Pericardium fibroblast (primary cell): ENCODE data around the gene SUN2. TPM values are rescaled to one million over a fixed set of nuclear protein-coding genes. Genes with fewer than 3 reads are reported as not detected.

Experiments
- total RNA-seq: library from RNA; depleted of rRNA; stranded (reverse); fragments of >200 nt; gene quantifications from 2 replicates; pipeline ENCODE4 v1.2.3, GENCODE V29; 2015

SUN2 gene, protein sequence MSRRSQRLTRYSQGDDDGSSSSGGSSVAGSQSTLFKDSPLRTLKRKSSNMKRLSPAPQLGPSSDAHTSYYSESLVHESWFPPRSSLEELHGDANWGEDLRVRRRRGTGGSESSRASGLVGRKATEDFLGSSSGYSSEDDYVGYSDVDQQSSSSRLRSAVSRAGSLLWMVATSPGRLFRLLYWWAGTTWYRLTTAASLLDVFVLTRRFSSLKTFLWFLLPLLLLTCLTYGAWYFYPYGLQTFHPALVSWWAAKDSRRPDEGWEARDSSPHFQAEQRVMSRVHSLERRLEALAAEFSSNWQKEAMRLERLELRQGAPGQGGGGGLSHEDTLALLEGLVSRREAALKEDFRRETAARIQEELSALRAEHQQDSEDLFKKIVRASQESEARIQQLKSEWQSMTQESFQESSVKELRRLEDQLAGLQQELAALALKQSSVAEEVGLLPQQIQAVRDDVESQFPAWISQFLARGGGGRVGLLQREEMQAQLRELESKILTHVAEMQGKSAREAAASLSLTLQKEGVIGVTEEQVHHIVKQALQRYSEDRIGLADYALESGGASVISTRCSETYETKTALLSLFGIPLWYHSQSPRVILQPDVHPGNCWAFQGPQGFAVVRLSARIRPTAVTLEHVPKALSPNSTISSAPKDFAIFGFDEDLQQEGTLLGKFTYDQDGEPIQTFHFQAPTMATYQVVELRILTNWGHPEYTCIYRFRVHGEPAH
- 90.9 and 94.3 TPM in 2 replicates for total RNA-seq

DNA sequence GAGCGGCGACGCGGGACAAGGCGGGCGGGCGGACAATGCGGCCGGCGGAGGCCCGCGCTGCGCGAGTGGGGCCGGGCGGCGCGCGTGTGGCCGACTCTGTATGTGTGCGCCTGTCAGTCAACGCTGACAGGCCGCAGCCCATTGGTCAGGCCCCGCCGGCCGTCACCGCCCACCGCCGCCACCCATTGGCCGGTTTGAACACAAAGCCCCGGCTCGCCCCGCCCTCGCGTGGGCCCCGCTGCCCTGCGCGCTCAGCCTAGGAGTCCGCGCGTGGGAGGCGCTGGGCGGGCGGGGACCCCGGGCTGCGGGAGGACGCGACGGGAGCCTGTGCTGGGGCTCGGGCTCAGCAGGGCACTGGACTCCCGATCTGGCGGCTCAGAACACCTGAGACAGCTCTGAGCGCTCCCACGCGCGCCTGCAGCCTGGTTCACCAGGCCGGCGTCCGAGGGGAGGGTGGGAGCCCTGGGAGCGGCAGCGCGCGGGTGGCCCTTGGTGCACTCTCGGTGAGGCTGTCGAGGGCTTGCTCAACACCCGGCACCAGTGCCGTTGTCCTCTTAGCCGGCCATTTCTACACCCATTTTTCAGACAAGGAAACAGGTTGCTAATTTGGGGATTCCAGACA is at the start of gene SUN2:
Gene SUN2 (minus strand): TSS at position 88 of the 622 bp plus-strand sequence. CDS start 3,370 bp downstream, outside the sequence.

DNA sequence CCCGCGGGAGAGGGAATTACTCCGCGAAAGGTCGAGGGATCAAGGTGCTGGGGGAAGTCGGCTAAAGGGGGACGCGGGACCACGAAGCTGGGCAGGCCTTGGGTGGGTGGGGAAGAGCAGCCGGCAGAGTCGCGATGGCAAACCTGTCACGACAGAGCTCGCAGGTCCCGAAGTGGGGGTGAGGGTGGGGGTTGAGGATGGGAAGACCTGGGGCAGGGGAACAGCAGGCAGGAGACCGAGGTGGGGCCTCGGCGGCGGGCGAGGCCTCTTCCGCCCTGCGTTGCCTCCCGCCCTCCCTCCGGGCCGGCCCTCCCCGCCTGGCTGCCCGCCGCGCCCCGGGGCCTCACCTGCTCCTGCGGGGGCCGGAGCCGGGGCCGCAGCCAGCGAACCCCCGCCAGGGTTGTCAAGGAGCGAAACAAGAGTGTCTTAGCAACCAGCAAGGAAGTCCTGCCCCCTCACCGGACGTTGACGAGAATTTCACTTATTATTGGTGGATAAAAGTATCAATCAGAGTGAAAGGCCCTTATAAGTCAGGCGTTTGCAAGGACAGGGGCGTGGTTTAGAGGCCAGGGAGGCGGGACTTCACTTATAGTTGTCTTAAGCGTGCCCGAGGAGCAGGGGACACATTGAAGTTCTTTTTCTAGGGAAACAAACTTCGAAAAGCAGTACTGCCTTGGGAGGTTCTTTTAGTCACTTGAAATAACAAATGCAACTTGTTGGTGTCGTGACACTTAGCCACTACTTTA is 38.1 kb upstream of the SUN2 start, which contains the start of gene DNAL4:
Gene DNAL4 (minus strand): TSS at position 423 of the 746 bp plus-strand sequence. CDS start 11,412 bp downstream, outside the sequence.

GRCh38 chr22:38705235-38706100 is 50.3 kb downstream of the SUN2 start, which contains the start of gene GTPBP1:
TSS of gene GTPBP1 (plus strand) at chr22:38705944. CDS start at chr22:38705956, 12 bp downstream.

DNA sequence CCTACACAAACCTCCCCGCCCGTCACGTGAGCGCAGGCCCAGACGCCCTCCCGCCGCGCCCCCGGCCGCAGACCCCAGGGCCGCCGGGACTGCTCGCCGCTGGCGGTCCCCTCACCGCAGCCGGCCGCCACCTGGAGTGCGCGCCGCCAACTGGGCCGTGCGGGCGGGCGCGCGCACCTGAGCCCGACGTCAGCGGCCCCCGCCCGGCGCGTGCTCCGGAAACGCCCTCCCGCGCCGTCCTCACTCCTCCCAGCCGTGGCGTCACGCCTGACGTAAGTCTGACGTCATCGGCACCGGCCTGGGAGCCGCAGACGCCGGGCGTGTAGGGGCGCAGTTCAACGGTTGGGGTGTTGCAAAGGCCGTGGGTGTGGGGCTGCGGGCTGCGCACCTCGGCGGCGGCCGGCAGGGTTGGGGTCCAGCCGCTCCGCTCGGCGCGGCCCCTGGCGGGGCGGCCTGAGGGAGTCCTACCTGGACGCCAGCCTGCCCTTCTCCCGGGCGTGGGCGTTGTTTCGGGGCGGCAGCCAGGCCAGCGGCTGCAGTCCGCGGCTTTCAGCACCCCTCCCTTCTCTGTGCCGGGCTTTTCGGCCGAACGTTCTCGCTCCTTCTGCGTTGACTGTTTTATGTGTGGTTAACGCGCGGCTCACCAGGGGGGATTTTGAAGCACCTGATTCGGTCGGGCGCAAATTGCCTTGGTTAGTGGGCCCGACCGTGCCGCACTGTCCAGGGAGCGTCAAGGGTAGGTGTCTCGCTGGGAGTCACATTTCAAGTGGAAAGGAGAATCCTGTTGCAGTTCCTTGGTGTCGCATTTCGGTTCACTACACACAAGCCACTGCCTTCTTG is 54.8 kb downstream of the SUN2 start, which contains the start of gene JOSD1:
Gene JOSD1 (minus strand): TSS at position 155 of the 840 bp plus-strand sequence. CDS start 956 bp downstream, outside the sequence.

Other genes starting within 250 kb of the SUN2 start
- gene DDX17, start 249.7 kb downstream of the SUN2 start, total RNA-seq, result 205 and 327 TPM in 2 replicates
- gene DMC1, start 185.8 kb downstream of the SUN2 start, total RNA-seq, result 0.23 and 1.7 TPM in 2 replicates
- gene FAM227A, start 99.6 kb downstream of the SUN2 start, total RNA-seq, result 0.09 and 1.8 TPM in 2 replicates
- gene CBY1, start 99.4 kb downstream of the SUN2 start, total RNA-seq, result 11.2 and 30.1 TPM in 2 replicates
- gene TOMM22, start 74.0 kb downstream of the SUN2 start, total RNA-seq, result 49.0 and 56.1 TPM in 2 replicates
- 66.0 and 66.5 TPM in 2 replicates for gene JOSD1, start 55.1 kb downstream of the SUN2 start, total RNA-seq
- gene GTPBP1, start 50.1 kb downstream of the SUN2 start, total RNA-seq, result 17.0 and 26.6 TPM in 2 replicates
- gene DNAL4, start 38.1 kb upstream of the SUN2 start, total RNA-seq, result 15.5 and 15.6 TPM in 2 replicates
- gene NPTXR, start 88.0 kb upstream of the SUN2 start, total RNA-seq, result 5.4 and 8.5 TPM in 2 replicates
- gene CBX6, start 116.2 kb upstream of the SUN2 start, total RNA-seq, result 57.4 and 62.0 TPM in 2 replicates
- gene APOBEC3A, start 201.6 kb upstream of the SUN2 start, total RNA-seq, result not detected in 2 replicates
- 0.23 and 0.34 TPM in 2 replicates for gene APOBEC3B, start 226.3 kb upstream of the SUN2 start, total RNA-seq